Measurements from ENCODE around the gene ECE1. TPM values are rescaled to one million over a fixed set of nuclear protein-coding genes. Genes with fewer than 3 reads are reported as not detected.

ECE1 gene
- total and polyA plus RNA-seq, 2 of the 13 experiments (the other 11 are each of a cell fraction or from before 2014, with no cell fraction given): 13.5 to 21.2 TPM

DNA sequence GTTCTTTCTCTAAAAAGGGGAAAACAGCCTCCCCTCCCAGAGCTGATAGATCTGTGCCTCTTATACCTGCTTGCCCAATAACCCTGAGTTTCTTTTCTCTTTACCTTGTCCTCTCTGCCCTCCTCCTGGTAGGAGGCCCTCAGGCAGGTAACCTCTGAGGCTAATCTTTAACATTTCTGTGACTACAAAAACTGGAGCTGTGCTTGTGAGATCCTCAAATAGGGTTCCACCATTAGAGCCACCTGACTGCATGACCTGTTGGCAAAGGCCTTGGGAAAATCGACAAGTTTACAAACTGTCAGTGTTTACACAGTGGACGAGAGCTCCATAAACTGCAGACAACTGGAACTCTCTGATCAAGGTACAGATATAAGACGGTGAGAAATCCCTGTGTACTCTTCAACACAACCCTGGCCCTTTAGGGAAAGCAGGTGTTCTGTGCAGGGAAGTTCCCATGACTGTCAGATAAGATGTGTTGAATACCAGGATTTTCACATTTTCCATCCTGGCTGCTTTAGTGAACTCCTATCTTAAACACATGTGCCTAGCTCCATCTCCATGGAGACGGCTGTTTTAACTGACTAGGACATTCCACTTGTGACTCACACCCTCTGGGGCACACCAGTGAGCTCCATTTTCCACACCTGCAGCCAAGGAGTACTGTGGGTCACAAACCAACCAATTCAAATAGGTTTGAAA, 38.3 kb downstream of the ECE1 start (continued):
- TF ChIP-seq JDP2 (CRISPR knock-in tag; IDR thresholded peaks at IDR 0.05; ENCODE audit: borderline replicate concordance) (no peak), ZNF589 (CRISPR knock-in tag; conservative IDR thresholded peaks at IDR 0.05) (no peak), ZNF124 (CRISPR knock-in tag; IDR thresholded peaks at IDR 0.05) (peak; percentile 53; the same call in 1 of the 2 replicates), ZKSCAN1 (IDR thresholded peaks at IDR 0.05; ENCODE audit: low read length) (no peak), HMG20A (CRISPR knock-in tag; IDR thresholded peaks at IDR 0.05; ENCODE audit: borderline replicate concordance) (peak; percentile 79; the same call in 1 of the 2 replicates), ZNF143 (CRISPR knock-in tag; IDR thresholded peaks at IDR 0.05) (no peak), GPN1 (CRISPR knock-in tag; IDR thresholded peaks at IDR 0.05; ENCODE audit: borderline replicate concordance) (no peak), PITX1 (CRISPR knock-in tag; IDR thresholded peaks at IDR 0.05) (peak; percentile 93), THAP11 (CRISPR knock-in tag; IDR thresholded peaks at IDR 0.05) (peak; percentile 48), ATAD3A (CRISPR knock-in tag; IDR thresholded peaks at IDR 0.05) (no peak), MEIS1 (CRISPR knock-in tag; IDR thresholded peaks at IDR 0.05; ENCODE audit: borderline replicate concordance) (no peak), ZNF850 (CRISPR knock-in tag; conservative IDR thresholded peaks at IDR 0.05) (no peak), ZNF614 (CRISPR knock-in tag; IDR thresholded peaks at IDR 0.05; ENCODE audit: borderline replicate concordance) (peak; percentile 58), SOX13 (IDR thresholded peaks at IDR 0.05) (0 out of 2 replicates have a peak, but pooled peaks have one; percentile 16), SOX13 (CRISPR knock-in tag; conservative IDR thresholded peaks at IDR 0.05 in 1 of 2, IDR thresholded peaks at IDR 0.05 in 1 of 2) (peak in 1 of 2 experiments; percentile 75; a peak in 2 of 4 replicates), PHB2 (IDR thresholded peaks at IDR 0.05; ENCODE audit: partially characterized antibody) (no peak), ZFP90 (CRISPR knock-in tag; IDR thresholded peaks at IDR 0.05; ENCODE audit: borderline replicate concordance) (no peak), ZNF607 (CRISPR knock-in tag; IDR thresholded peaks at IDR 0.05; ENCODE audit: borderline replicate concordance) (no peak), MXD4 (CRISPR knock-in tag; IDR thresholded peaks at IDR 0.05) (0 out of 2 replicates have a peak, but pooled peaks have one; percentile 47), CEBPB (IDR thresholded peaks at IDR 0.05; ENCODE audit: borderline replicate concordance, low read depth, low read length) (no peak)
- TF ChIP-seq, protein P1, sequence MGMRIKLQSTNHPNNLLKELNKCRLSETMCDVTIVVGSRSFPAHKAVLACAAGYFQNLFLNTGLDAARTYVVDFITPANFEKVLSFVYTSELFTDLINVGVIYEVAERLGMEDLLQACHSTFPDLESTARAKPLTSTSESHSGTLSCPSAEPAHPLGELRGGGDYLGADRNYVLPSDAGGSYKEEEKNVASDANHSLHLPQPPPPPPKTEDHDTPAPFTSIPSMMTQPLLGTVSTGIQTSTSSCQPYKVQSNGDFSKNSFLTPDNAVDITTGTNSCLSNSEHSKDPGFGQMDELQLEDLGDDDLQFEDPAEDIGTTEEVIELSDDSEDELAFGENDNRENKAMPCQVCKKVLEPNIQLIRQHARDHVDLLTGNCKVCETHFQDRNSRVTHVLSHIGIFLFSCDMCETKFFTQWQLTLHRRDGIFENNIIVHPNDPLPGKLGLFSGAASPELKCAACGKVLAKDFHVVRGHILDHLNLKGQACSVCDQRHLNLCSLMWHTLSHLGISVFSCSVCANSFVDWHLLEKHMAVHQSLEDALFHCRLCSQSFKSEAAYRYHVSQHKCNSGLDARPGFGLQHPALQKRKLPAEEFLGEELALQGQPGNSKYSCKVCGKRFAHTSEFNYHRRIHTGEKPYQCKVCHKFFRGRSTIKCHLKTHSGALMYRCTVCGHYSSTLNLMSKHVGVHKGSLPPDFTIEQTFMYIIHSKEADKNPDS (CRISPR knock-in tag; IDR thresholded peaks at IDR 0.05): no peak
- TF ChIP-seq, protein P2, sequence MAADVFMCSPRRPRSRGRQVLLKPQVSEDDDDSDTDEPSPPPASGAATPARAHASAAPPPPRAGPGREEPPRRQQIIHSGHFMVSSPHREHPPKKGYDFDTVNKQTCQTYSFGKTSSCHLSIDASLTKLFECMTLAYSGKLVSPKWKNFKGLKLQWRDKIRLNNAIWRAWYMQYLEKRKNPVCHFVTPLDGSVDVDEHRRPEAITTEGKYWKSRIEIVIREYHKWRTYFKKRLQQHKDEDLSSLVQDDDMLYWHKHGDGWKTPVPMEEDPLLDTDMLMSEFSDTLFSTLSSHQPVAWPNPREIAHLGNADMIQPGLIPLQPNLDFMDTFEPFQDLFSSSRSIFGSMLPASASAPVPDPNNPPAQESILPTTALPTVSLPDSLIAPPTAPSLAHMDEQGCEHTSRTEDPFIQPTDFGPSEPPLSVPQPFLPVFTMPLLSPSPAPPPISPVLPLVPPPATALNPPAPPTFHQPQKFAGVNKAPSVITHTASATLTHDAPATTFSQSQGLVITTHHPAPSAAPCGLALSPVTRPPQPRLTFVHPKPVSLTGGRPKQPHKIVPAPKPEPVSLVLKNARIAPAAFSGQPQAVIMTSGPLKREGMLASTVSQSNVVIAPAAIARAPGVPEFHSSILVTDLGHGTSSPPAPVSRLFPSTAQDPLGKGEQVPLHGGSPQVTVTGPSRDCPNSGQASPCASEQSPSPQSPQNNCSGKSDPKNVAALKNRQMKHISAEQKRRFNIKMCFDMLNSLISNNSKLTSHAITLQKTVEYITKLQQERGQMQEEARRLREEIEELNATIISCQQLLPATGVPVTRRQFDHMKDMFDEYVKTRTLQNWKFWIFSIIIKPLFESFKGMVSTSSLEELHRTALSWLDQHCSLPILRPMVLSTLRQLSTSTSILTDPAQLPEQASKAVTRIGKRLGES (CRISPR knock-in tag; IDR thresholded peaks at IDR 0.05; ENCODE audit: borderline replicate concordance): no peak
- TF ChIP-seq, protein P3, sequence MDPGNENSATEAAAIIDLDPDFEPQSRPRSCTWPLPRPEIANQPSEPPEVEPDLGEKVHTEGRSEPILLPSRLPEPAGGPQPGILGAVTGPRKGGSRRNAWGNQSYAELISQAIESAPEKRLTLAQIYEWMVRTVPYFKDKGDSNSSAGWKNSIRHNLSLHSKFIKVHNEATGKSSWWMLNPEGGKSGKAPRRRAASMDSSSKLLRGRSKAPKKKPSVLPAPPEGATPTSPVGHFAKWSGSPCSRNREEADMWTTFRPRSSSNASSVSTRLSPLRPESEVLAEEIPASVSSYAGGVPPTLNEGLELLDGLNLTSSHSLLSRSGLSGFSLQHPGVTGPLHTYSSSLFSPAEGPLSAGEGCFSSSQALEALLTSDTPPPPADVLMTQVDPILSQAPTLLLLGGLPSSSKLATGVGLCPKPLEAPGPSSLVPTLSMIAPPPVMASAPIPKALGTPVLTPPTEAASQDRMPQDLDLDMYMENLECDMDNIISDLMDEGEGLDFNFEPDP (CRISPR knock-in tag; conservative IDR thresholded peaks at IDR 0.05): no peak

All from HepG2 (cell line).